GM19239 (cell line): ENCODE data around the gene TTC9.
"Not testable (repeated sequence)": the region's sequence is repeated elsewhere in the genome, so short reads cannot be mapped to it uniquely, and the experiment has no call there.

Source experiments
- DNase-seq: peaks from one replicate; pipeline ENCODE4 v3.0.0; 2011; ENCODE audit warnings: low spot score; ENCODE audit not compliant: insufficient read length
- FAIRE-seq: peaks from 2 replicates; lab custom pipeline; 2011; peaks lifted over from hg19 to GRCh38; lab: Jason Lieb, UNC

The TTC9 gene

DNA sequence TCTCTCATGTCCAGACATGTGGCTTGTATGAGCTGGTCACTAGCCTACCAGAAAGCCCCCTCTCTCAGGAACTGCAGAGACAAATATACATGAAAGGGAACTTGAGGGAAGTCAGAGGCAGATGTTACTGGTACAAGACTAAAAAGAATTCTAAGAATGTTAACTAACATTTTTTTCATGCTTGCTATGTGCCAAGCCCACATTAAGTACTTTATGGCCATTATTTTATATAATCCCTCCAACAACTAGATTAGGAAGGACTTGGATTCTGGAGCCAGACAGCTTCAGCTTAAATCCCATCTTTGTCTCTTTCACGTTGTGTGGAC lies 24.6 kb downstream of the TTC9 start:
- FAIRE-seq, result no peak
- no peak for DNase-seq

DNA sequence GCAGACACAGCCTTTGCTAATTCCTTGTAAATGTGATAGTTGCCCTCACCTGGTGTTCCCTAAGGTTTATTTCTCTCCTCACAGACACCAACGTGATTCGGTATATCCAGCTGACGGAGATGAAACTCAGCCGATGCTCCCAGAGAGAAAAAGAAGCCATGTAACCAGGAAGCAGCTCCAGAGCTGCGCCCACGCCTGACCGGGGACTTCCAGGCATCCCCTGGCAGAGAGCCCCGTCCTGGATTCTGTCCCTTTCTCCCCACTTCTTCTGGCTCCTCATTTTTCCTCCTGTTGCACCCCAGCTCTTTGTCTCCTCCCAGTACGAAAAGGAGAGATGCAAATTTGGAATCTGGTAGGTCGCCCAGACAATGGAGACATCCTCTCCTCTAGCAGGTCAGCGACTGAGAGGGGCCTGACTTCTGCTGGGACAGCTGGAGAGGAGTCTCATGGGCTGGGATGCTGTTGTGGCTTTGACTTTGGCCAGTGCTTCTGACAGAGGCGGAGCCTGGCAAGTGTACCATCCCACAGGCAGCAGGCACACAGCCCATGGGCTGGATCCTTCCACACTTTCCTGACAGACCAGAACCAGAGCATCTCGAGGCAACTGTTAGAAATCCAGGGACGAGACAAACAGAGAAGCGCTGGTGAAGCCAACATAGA lies 29.4 kb downstream of the TTC9 start:
- no peak for FAIRE-seq
- no peak for DNase-seq

DNA sequence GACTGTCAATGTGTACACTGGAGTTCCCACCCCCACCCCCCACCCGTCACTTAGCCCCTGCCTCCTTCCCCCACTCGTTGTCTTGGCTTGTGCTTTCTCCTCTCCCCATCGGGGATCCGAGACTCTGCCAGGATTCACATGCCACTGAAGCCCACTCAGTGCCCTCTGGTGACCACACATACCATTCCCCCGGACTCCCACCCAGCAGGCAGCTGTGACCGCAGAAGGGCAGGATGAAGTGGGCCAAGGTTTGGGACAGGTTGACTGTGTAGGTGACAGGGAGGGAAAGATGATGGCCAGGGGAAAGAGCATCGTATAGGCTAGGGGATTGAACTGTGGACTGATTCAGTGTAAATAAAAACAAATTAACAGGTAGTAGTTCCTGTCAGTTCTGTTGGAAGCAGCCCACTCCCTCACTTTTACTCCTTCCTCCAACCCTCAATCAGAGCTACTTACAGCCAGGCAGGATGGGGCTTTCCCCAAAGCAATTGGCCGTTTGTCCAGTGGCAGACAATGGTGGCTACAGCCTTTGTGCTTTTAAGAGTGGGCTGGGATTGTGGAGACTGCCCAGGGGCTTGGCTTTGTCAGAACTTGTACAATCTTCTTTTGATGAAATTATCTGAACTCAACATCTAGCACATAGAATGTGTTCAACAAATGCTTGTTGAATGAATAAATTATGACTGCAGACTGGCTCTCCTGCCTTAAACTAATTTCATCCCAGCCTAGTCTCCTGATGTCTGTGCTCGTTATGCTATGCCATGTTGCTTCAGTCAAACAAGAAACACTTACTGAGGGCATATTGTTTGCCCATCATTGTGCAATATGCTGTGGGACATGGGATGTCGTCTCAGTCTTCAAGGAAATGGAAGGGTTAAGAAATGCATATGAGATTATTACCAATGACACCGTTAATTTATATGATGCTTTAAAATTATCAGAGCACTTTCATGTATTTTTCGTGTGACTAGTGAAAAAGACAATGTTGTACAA lies 30.2 kb downstream of the TTC9 start:
- DNase-seq (no peak), FAIRE-seq (no peak)

DNA sequence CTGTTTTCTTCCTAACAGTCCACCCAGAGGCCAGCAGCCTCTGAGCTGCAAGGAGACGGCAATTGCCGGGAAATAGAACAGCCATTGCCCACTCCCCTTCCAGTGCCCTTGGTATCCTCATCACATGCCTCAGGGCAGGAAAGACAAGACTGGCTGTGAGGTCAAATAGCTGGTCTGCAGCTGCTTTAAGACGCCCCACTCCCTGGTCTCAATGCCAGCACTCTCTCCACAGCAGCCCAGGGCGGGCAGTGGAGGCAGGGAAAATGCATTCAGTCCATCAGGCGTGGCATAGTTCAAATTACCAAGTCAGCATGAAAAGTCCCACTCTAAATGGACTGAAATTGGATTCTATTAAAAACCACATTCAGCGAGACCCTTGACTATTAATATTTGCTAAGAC lies 35.6 kb downstream of the TTC9 start:
- FAIRE-seq (no peak), DNase-seq (no peak)

DNA sequence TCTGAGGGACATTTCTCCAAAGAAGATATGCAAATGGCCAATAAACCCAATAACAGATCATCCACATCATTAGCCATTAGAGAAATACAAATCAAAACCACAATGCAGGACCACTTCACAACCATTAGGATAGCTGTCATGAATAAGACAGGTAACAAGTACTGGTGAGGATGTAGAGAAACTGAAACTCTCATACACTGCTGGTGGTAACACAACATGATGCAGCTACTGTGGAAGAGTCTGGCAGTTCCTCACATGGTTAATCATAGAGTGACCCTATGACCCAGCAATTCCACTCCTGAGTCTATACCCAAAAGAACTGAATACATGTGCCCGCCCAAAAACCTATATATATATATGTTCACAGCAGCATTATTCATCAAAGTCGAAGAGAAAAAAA lies 39.0 kb downstream of the TTC9 start:
- DNase-seq (no peak), FAIRE-seq (no peak)

DNA sequence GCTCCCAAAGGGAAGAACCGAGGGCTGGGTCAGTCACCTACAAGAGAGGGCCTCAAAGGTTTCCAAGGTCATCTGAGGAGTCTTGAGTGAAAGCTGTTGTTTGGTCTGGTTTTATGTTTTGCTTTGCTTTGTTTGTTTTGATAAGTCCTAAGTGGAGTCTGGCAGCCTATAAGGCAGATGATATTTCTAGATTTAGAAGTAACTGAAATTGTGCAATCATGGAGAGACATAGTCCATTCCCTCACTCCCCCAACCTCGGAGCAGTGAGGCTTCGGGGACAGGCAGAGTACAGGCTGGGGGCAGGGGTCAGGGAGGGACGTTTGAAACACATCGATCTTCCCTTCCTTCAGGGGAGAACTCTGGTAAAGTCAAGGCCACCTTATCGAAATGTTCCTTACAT lies 42.3 kb downstream of the TTC9 start:
- no peak for FAIRE-seq
- DNase-seq, result no peak

DNA sequence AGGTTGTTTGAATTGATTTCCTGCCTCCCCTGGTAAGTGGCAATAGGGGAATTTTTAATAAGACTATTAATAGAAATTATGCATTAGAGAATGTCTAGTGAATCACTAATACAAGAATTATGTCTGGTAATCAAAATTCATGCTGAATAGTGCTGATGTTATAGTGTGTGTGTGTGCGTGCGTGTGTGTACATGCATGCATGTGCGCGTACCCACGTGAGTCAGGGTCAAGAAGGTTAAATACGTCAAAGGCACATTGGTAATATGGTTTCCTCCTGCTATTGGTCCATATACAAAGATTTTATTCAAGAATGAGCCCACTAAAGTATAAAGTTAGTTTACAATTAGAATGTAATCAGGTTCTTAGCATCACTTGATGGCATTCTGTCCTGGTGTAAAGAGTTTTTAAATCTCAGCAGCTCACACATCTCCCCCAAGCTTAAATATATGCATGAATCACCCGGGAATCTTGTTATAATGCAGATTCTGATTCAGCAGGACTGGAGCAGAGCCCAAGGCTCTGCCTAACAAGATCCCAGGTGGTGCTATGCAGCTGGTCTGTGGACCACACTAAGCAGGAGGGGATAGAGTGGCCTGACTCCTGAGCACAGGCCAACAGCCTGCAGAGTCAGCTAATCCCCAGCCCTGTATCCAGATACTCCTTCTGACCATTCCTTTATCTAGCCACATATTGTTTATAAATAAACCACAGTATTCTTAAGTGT lies 43.9 kb downstream of the TTC9 start:
- DNase-seq, result no peak
- FAIRE-seq, result no peak

DNA sequence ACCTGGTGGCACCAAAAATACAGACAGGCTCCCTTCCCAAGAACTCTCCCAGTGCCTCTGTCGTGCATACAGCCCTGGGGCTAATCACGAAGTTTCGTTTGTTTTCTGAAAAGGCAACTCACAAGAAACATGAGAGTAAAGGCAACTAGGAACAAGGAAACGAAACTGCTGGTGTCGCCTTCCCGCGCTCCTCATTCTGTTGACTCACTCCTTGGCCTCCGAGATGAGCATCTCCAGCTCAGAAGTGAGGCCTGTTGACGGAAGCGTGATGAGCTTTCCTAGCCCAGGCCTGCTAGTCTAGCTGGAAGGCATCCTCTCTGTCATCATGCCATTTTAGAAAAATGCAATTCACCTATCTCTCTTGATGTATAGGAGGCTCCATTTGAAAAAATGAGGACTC lies 50.5 kb downstream of the TTC9 start:
- FAIRE-seq, result no peak
- no peak for DNase-seq

DNA sequence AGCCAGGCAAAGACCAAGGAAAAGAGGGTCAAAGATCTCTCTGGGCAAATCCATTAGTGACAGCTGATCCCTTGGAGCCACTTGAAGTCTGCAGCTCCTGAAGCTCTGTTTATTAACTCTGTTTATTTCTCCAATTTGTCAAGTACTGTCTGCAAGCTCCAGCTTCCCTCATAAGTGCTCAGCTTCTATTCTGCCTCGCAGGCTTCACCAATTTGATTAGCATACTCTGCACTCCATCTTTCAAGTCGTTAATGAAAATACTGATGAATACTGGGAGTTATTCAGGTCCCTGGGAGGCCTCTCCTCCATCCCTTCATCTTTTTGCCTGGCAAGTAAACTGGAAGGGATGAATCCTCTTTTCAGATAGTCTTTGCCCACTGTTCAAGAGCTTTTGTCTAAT lies 54.3 kb downstream of the TTC9 start:
- DNase-seq, result no peak
- no peak for FAIRE-seq

DNA sequence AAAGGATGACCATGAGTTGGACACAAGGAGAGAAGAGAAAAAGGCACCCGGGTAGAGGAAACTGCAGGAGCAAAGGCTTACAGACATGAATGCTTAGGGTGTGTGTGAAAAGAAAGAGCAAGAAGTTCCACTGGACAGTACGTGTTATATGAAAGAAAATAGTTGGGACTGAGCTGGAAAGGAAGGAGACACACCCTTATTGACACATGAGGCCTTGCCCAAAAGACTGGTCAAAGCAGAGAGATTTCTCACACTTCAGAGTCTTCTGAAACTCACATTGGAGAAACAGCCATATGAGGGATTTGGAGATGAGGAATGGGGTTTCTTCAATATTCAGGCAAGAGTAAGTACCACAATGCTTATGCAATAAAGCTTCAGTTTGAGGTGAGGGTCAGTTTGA lies 56.0 kb downstream of the TTC9 start:
- FAIRE-seq (no peak), DNase-seq (no peak)

DNA sequence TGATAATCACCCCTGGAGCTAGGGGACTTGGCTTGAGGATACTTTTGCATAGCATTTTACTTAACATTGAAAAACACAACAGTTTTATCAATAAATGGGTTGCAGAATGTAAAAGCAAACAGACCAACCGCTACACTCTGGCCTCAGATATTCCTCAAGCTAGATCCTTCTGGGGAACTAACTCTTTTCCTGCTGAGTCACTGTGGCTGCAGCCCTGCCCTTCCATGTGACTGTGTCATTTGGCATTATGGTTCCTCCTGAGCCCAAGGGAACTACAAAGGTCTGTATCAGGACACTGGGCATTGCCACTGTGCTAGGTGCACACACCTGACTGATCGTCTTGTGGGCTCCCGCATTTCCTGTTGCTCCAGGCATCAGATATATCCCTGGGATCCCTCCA lies 56.6 kb downstream of the TTC9 start:
- no peak for FAIRE-seq
- no peak for DNase-seq

DNA sequence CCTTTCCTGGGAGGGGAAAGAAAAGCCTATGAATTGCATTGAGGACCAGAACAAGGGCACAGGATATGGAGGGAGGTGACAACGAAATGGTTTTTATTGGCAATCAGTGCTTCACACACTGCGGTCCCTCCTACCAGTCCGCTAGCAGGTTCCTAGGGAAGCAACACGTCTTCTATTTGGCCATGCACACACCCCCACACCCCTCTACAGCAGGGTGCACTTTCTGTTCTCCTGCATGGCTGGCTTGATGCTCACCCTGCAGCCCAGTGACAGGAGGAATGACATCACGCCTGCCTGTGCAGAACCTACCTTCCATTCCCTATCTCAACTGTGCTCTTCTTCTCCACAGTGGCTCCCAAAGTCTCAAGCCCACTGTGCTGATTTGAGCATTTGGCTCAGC lies 57.9 kb downstream of the TTC9 start:
- no peak for FAIRE-seq
- no peak for DNase-seq

DNA sequence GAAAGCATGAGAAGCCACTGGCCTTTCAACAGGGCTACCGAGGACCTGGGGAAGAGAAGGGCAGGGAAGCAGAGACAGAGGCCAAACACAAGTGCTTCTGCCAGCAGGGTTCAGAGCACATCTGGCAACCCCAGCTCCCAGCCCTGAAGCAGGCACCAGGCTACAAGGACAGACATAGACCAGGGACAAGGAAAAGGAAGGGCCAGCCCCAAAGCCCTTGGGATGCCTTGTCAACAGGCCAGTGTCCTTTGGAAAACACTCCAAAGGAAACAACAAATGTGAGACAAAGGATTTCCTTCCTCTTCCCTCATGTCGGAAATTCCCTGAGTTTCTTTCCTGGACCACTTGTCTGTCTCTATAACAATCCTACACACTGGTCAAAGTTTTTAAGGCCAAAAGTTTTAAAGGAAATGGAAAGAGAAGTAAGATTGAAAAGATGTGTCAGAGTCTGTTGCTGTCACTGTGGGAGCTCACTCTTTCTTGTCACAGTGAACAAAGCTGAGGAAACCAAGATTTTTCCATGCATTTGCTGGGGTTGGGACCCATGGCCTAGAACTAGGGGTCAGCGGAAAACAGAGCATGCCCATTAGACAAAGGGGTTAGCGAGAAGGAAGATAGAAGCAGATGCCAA lies 59.4 kb downstream of the TTC9 start:
- FAIRE-seq (no peak), DNase-seq (no peak)

DNA sequence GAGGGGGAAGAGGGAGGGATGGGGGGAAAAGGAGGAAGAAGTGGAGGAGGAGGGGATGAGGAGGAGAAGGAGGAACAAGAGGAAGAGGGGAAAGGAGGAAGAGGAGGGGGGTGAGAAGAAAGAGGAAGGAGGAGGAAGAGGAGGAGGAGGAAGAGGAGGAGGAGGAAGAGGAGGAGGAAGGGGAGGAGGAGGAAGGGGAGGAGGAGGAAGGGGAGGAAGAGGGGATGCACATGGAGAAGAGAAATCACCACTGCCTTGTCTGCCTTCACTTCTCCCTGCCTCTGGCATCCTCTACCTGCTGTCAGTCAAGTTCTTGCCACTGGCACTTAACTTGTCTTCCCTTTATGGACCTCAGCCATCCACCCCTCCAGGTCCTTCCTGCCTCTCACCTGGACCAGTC lies 59.9 kb downstream of the TTC9 start:
- FAIRE-seq, result no peak
- no peak for DNase-seq

DNA sequence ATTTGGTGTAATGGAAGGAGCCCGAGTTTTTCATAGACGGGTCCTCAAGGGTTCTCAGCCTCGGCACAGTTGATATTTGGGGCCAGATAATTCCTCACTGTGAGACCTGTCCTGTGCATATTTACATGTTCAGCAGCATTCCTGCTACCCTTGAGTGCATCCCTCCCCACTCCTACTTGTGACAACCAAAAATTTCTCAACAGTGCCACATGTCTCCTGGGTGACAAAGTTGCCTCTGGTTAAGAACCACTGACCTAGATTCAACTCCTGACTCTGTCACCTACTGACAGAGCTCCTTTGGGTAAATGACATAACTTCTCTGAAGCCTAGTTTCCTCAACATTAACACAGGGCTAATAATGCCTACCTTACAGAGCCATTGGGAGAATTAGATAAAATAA lies 60.4 kb downstream of the TTC9 start:
- DNase-seq (no peak), FAIRE-seq (no peak)

DNA sequence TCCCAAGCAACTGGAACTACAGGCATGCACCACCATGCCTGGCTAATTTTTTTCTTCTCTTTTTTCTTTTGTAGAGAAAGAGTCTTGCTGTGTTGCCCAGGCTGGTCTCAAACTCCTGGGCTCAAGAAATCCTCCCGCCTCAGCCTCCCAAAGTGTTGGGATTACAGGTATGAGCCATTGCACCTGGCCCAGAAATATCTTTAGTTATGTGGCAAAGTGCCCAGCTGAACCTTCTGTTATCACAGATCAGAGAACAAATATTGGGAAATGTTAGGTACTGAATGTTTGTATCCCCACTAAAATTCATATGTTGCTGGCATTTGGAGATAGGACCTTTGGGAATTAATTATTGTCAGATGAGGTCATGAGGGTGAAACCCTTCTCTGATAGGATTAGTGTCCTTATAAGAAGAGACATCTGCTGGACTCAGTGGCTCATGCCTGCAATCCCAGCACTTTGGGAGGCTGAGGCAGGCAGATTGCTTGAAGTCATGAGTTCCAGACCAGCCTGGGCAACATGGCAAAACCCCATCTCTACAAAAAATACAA lies 62.0 kb downstream of the TTC9 start:
- not testable (repeated sequence) for DNase-seq, FAIRE-seq

DNA sequence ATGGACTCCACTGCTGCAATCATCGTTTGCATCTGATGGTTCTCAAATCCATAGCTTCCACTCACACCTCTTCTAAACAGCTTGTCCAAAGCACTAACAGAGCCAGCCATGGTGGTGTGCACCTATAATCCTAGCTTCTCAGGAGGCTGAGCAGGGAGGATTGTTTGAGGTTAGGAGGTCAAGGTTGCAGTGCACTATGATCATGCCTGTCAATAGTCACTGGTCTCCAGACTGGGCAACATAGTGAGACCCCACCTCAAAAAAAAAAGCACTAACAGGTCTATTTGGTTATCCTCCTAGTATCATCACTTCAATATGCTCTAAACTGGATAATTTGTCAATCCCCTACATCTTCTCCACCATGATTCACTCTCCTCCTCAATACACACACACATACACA lies 63.2 kb downstream of the TTC9 start:
- no peak for FAIRE-seq
- no peak for DNase-seq

DNA sequence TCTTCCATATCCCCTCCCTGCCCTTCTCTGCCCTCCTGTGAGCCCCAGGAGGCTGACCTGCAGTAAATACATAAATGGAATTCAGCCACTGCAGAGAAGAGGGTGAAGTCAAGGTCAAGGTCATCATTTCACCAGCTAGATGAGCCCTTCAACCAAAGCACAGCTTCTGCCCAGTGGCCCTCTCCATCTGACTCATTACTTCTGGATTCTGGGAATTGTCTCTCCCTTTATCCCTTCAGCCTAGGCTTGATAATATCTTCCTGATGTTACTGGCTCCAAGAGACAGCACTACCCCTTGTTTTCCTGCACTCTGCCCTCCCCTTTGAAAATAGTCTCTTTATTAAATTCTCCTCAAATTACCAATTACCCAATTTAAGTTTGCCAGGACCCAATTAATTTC lies 64.5 kb downstream of the TTC9 start:
- FAIRE-seq (peak; percentile 21), DNase-seq (no peak)

DNA sequence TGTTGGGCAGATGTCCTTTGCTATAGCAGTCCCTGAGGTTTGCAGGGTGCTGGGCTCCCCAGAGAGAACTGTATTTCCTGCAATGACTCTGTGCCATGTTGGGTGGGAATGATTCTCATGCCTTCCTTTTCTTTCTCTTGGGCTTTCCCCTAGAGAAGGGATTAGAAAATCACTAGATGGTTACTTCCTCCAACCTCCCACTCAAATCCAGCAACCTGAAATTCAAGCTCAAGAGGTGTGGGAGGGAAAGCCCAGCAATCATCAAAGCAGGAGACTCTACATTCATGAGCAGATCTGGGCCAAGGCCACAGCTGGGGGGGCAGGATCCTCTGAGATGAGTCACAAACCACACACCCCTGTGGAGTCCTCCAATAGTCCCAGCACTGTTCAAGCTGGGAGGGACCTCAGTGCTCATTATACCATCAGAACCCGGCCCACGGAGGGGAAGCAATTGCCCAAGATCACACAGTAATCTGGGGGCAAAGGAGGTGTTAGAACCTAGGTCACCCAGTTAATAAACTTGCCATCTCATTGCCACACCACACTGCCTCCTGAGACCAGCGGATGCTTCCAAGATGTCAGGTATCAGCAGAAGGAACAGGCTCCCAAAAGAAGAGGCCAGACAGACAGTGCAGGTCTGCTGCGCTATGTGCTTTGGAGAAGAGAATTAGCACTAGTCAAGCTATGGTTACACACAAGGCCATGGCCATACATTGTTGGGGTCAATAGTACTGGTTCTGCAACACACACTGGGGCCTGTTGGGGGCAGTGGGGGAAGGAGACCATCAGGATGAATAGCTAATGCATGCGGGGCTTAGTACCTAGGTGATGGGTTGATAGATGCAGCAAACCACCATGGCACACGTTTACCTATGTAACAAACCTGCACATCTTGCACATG lies 65.7 kb downstream of the TTC9 start:
- FAIRE-seq, result peak; percentile 86

More for the DNA sequence above, 65.7 kb downstream of the TTC9 start:
- no peak for DNase-seq
